HG03103 (cell line): ENCODE data around the gene EML6.

Experiments used
- ATAC-seq: cut with Tn5 transposase; IDR thresholded peaks from one replicate; pipeline ENCODE4 v1.9.1; 2021; ENCODE audit warnings: low read depth; ENCODE audit not compliant: unreplicated experiment

EML6 gene

DNA sequence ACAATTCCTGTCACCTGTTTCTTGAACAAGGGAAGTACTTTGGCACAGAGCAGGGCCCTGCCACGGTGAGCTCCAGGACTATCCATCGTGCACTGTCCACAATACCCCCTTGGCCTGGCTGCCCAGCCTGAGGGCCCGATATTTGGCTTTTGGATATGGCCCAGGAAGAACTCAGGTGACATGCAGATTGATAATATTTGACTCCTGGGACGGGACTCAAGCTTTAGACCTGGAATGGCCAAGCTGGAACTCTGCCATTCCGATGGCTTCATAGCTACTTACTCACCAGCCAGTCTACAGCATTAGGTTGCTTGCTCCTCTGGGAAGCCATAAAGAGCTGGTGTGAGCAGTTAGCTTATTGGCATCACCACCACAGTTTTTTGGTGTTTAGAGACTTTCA lies 26.6 kb downstream of the EML6 start:
- no peak for ATAC-seq

DNA sequence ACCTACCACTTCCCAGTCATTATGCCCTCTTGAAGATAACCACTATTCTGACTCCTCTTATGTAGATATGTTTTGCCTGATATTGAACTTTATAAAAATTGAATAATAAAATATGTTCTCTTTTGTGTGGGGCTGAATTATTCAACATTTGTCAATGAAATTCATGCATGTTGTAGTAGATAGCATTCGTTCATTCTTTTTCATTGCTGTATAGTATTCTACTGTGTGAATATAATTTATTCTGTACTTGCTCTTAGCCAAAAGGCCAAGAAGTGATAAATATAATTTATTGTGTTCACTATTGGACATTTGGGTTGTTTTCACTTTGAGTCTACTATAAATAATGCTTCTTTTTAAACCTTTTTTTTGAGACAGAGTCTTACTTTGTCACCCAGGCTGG lies 29.0 kb downstream of the EML6 start:
- ATAC-seq, result no peak

DNA sequence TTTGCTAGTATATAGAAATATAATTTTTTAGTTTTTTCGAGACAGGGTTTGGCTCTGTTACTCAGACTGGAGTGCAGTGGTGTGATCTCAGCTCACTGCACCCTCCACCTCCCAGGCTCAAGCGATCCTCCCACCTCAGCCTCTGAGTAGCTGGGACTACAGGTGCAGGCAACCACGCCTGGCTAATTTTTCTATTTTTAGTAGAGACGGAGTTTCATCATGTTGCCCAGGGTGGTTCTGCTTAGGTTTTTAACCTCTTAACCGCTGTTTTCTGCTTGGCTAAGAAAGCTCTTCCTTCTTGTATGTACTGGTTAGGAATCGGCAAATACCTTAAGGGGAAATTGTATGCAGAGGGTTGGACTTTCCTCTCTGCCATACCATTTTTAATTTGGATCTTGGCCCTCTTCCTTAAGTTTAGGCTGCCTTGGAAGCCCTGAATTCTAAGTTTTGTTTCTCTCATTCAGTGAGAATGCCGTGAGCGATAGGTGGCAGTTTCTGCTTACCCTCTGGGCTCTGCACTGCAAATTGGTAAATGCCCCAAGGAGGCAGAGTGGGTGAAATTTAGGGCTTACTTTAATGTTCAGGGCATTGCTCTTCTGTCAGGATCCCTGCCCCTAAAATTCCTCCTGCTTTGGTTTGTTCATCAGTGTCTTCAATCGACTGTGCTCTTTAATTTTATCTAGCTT lies 32.3 kb downstream of the EML6 start:
- peak; percentile 67 for ATAC-seq

DNA sequence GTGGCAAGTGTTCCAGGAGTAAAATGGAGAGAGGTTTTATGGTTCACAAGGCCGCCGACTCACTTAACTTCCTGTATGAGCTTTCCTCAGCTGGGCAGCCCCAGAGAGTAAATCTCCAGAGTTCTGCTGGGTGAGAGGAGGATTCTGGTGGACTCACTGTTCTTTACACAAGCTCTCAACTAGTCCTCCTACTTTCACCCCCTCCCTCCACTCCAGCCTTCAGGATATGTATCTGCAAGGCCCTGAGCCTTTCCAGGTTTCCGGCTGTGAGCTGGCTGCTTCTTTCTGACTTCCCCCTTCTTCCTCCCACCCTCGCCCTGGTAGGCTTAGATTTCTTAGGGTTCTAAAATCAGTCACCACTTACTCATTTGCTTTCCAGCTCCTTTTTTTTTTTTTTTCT lies 34.0 kb downstream of the EML6 start:
- ATAC-seq, result no peak

DNA sequence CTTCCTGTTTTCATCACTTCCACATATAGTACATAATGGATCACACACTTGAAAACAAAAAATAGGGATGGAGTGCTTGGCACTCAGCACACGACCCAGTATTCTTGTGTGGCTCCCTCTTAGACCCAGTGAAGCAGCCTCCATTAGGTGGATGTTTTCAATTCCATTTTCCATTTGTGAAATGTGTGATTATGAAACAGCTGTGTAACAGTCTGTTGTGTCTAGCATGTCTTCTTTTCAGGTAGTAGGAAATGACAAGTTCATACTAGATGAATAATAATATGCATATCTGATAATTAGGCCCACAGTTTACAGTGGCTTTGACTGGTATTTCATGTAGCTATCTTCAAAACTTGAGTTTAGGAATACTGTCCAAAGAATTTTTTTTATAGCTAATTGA lies 35.5 kb downstream of the EML6 start:
- ATAC-seq, result no peak

DNA sequence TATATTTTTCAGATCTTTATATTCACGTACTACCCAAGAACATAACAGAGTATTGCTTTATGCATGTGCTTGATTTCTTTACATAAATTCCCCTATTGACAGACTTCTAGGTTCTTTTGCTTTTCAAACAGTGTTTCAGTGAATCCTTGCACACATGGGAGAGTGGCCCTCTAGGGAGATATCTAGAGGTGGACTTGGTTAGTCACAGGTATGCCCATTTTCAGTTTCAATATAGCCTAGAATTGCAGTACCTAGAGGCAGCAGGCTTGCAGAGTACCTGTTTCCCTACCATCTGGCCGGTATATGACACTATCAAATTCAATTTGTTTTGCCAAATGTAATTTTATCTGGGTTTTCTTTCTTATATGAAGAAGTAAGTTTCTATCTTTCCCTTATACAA lies 36.8 kb downstream of the EML6 start:
- ATAC-seq, result no peak

DNA sequence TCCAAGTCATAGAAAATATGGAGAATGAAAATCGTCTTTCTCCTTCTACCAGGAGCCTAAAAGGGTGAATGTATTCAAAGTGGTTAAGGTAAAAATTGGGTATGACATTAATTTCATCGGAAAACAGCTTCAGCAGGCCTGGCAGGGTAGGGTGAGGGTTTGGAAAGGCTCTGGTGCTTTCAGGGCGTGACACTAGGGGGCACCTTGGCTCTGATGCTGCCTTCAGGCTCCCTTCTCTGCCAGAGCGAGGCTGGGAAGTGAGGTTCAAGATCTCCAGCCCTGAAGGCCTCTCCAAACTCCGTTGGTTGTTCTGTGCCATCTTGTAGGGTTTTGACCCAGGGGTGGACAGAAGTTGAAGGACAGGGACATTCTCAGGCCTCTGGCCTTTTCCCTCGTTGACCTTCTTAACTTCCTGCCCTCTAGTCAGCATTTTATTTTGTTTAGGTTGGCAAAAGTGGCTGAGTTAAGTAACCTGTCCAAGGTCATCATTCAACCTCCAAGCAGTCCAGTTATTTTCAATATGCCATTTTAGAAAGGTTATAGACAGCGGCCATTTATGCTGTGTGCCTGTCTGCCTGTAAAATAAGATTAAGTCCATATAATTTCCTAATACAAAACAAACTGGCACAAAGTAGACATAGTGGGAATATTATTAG lies 40.3 kb downstream of the EML6 start:
- ATAC-seq, result no peak

DNA sequence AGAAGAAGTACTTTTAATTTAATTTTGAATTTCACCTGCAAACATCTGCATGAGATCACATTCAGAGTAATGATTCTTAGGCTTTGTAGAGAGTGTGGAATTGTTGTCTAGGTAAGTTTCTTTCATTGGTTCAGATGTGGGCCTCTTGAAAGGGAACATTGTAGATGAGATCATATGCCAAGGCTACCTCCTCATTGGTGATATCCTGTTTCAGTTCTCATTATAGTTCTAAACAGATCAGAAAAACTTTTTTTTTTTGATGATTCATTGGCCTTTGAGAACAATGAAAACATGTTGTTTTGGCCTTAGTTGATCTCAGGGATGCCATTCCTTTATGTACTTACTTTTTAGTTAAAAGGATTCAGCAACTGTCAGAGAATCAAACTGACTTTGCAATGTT lies 44.5 kb downstream of the EML6 start:
- ATAC-seq, result peak; percentile 76

DNA sequence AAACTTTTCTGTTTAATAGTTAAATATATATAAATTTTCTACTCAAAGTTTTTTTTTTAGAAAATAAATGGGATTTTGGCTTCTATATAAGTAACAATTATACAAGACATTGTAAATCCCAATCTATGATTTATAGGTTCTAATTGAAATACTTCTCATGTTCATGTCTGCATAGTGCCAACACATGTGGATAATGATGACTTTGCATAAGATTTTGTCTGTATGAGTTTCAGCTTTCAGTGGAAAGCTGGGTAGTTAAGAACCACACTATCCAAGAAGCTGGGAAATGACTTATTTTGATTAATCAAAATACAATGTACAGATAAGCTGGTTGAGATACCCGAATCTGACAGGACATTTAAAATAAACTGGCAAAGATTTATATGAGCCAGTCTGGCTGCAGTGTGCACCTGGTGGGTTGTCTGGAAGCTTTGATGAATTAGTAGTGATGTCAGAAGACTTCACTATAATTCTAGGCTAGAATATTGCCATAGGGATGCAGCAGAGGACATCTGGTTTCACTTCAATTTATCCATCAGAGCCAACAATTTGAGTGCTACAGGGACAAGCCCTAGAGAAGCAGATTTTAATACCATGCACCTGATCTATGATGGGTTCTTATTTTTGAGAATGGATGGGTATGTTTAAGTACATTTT lies 45.4 kb downstream of the EML6 start:
- no peak for ATAC-seq

DNA sequence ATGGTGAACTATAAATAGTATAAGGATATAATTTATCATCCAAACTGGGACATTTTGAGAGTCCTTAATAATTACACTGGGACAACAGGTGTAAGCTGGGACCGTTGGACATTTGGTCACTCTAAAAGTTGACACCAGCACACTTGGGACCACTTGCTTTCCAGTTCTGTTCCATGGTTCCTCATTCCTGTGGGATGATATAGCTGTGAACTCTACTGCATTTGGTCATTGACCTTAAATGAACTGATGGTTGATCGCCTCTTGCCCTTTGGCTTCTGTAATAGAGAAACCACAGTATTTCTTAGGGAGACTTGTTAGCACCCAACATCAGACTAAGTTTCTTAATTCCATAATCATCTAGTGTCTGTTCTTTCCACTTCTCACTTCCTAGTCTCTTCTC lies 46.7 kb downstream of the EML6 start:
- no peak for ATAC-seq

DNA sequence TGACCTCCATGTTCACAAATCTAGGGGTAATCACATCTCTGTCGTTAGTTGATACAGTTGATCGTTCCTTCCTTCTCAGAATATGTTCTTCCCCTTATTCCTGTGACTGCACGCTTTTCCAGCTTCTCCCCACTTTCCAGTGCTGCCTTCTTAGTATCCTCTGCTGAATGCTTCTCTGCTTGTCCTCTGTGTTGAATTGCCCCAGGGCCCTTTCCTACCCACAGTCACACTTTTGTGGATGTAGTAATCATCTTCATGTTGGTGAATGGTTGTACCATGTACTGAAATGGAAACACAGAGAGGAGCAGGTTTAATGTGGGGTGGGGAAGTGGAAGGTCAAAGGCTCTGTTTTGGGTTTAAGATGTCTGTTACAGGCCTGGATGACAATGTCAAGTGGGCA lies 47.2 kb downstream of the EML6 start:
- no peak for ATAC-seq

DNA sequence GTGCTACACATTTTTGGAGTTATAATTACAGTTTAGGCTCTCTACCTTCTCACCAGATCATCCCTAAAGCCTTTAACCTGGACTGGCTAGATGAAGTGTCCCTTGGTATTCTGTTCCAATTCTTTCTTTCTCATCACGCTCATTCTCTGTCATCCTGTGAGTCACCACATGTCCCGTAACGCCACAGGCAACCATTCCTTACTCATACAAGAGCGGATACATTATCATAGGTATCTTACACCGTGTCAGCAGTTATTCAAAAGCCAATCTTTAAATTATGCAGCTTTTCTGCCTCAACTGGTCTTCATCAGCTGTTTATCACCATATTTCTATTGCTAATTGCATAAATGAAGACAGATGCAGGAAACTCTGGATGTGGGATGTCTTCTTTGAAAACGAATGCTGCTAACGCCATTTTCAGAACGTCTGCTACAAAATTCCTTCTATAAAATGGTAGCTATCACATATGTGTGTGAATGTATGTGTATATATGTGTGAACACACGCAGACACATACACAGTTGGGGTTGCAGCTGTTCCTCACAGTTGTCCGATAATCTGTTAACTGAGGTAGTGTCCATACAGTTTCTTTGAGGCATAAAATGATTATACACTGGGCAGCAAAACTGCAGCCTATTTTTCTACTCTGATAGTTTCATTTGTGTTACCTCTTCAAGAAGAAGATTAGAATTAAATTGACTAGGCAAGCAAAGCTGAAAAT lies 47.9 kb downstream of the EML6 start:
- ATAC-seq, result no peak

DNA sequence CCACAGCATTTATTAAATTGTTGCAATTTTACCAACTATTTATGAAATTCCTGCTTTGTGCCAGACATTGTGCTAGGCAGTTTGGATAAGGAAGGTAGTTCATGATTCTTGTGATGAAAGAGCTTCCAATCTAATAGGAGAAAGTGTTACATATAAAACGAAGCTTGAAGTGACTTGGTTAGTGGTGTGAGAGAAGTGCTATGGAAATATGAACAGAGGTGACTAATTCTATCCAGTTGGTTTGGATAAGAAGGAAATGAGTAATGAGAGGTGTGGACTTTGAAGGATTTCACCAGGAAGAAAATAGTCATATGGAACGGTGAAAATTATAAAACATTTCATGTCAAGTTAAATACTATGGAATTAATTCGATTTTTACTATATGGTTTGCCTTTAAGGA lies 48.6 kb downstream of the EML6 start:
- ATAC-seq, result no peak

DNA sequence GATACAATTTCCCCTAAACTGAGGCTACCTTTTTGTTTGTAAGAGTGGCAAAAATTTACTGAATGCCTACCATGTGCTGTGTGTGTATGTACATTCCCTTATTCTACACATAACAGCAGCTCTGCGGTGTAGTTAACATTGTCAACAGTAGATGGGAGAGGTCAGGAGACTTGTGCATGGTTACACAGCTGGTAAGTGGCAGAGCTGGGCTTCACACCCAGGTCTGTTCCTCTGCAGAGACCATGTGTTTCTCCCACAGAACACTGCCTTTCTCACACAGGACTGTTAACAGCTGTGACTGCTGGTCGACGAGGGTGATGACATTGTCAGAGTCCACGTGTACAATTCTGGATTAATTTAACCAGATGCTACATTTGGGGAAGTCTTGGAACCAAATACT lies 49.1 kb downstream of the EML6 start:
- ATAC-seq, result no peak

DNA sequence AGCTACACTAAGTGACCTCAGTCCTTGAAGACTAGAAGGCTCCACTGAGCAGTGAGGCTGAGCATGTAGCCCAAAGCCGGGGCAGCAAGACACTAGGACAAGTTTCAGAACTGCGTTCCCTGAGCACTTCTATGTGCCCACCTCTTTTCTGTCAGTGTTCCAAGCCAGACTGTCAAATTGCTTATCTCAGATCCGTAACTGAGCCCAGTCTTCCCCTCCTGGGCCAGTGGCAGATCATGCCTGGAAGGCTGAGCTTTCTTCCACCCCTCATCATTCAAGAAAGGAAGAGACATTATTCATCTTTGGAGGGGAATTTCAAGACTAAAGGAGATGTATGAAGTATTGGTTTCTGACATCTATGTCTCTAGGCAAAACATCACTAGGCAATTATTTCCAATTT lies 49.8 kb downstream of the EML6 start:
- ATAC-seq, result no peak

DNA sequence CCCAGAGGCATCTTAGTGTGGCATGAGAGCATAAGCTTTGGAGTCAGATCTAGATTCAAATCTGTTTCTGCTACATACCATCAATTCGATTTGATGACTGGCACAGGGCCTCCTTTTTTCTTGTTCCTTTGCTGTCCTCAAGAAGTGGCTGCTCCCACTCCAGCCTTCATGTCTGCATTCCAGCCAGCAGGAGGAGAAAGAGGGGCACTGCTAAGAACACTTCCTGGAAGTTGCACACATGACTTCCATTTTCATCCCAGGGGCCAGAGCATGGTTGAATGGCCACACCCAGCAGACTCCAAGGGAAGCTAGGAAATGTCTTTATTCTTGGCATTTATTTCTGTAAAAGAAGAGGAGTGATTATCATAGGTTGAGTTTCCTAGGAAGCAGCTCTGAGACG lies 50.4 kb downstream of the EML6 start:
- ATAC-seq, result no peak

DNA sequence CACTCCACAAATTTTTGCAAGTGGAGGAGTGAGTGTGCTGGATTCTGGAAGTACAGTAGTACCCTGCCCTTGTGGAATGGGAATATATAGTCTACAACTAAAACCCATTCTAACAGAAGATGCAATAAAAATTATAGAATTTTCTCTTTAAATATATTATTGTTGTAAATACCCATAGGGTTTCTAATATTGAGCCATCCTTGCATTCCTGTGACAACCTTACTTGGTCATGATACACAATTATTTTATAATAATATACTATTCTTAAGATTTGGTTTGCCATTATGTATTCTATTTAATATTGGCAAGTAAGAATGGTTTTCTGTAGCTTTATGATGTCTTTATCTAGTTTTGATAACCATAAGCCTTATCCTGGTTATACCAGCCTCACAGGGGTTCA lies 52.2 kb downstream of the EML6 start:
- no peak for ATAC-seq

DNA sequence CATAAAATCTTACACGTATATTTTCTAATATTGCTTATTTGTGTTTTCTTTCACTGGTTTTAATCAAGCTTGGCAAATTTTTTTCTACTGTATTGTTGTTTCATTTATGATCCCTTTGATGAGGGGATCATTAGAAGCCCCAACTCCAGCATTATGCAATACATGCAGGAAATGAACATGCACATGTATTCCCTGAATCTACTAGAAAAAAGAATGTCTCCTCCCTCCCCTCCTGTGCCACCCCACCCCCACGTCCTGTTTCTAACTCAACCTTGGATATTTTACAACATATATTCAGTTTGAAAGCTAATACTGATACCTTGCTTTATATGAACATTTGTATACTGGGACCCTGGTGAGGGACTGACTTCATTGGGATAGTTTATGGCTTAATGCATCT lies 53.0 kb downstream of the EML6 start:
- no peak for ATAC-seq

DNA sequence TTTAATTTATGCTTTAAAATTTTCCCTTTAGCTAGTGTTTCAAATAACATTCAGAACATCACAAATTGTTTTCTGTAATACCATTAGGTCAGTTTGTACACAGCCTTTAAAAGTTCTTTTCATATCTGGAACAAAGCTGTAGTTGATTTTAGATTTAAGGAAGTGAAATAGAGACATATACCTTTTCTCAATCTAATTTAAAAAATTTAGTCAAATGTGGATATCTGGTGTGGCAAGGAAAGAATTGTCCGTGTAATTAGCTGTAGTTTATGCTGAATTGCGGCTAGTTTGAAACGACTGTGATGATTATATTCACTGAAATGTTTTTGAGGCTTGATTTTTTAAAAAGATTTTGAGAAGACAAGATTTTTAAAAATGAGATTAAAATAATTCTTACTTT lies 59.9 kb downstream of the EML6 start:
- ATAC-seq, result no peak

DNA sequence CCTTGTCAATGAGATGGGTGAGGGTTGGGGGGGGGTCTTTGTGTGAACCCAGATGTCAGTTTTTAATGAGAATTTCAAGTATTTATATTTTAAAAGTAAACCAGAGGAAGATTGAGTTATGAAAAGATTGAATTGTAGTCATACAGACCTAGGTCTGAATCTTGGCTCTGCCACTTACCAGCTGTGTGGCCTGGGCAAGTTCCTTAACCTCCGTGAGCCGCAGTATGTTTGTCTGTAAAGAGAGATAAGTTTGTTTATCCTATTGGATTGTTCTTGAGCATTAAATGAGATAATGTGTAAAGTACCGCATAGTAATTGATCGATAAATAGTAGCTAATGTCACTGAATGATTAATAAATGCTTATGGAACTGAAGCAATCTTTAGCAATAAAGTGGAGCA lies 63.8 kb downstream of the EML6 start:
- ATAC-seq, result no peak

DNA sequence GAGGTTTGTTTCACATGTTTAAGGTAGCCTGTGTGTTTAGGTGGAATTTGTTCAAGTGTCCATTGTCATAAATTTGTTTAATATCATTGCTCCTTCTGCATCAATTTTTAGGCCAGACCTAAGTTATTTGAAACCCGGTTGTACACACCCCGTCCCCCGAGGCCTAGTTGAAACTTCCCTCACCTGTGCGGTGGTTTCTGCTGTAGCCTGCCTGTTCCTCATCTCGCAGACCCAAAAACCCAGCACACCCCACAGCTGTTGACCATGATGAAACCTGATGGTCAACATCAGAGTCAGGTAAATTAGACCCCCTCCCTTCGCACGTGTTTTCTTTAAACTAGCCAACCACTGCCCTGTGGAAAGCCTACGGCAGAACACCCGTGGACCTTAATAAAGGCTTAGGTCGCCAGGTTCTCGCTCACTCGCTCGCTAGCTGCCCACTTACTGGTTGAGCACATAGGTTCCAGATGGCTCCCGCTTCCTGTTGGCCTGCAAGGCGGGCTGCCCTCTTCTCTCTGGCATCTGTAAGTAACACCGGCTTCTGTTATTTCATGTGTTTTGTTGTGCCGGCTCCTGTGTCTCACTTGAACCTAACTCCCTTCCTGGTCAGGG lies 64.4 kb downstream of the EML6 start:
- no peak for ATAC-seq
